Breast epithelium (tissue), 4 donors: ENCODE data around the gene ACAN. TPM values are rescaled to one million over a fixed set of nuclear protein-coding genes. Genes with fewer than 3 reads are reported as not detected.

Experiments
- DNase-seq, 2 donors: peaks; one replicate each; pipeline ENCODE4 v3.0.0-alpha.2; 2019; ENCODE audit warnings: low spot score in 2 of 2
- H3K27ac ChIP-seq, 2 donors: fragments of 200-600 bp; sonication (generic) in 1 of 2; one replicate each; pipeline ENCODE4 v1.5.1; 2016 to 2019; ENCODE audit warnings: mild to moderate bottlenecking in 1 of 2
- H3K27me3 ChIP-seq, 2 donors: fragments of 200-600 bp; sonication (generic) in 1 of 2; one replicate each; pipeline versions ENCODE4 v1.5.1 to v1.6.0; 2017 to 2019; ENCODE audit warnings: control low read depth in 1 of 2, mild to moderate bottlenecking in 1 of 2
- H3K36me3 ChIP-seq: fragments of 200-600 bp; one replicate; pipeline ENCODE4 v1.5.1; 2019
- H3K4me1 ChIP-seq, 2 donors: fragments of 200-600 bp; sonication (generic); one replicate each; pipeline ENCODE4 v1.5.1; 2016 to 2019; ENCODE audit warnings: control low read depth in 1 of 2
- H3K4me3 ChIP-seq, 3 donors: fragments of 200-600 bp; sonication (generic); 1 replicate in 2 of 3; 2 replicates in 1 of 3; pipeline ENCODE4 v1.5.1; 2016 to 2019; ENCODE audit warnings: mild to moderate bottlenecking in 3 of 3, moderate library complexity in 2 of 3
- H3K9me3 ChIP-seq, 2 donors: fragments of 200-600 bp; sonication (generic) in 1 of 2; one replicate each; pipeline ENCODE4 v1.5.1; 2016 to 2019; ENCODE audit warnings: control low read depth in 1 of 2
- CTCF ChIP-seq, 3 donors: fragments of 450-650 bp; IDR thresholded peaks; one replicate each; pipeline ENCODE4 v1.5.1; 2016 to 2017; ENCODE audit warnings: antibody characterized with exemption in 3 of 3, mild to moderate bottlenecking in 3 of 3, moderate library complexity in 3 of 3
- POLR2A ChIP-seq: fragments of 450-650 bp; IDR thresholded peaks from one replicate; pipeline ENCODE4 v1.6.1; 2016; ENCODE audit warnings: antibody characterized with exemption, mild to moderate bottlenecking, moderate library complexity
- POLR2AphosphoS5 ChIP-seq, 3 donors: sonication (generic); formaldehyde crosslinking; IDR thresholded peaks; one replicate each; pipeline ENCODE4 v1.6.1; 2017; ENCODE audit warnings: antibody characterized with exemption in 3 of 3
- intact Hi-C: fragments of 100-400 bp; cut with DNase I; formaldehyde crosslinking; loops from one replicate; pipeline ENCODE4 v1.15.1; 2023; ENCODE audit warnings: low total_unique reads
- total RNA-seq, 3 donors: library from RNA; depleted of rRNA; stranded (reverse); fragments of >200 nt; gene quantifications; one replicate each; pipeline ENCODE4 v1.1.0, GENCODE V29; 2016

The ACAN gene
- total RNA-seq, 3 donors from 2014 or later = under 0.01 TPM; not detected in 2

GRCh38 chr15:88800026-88800425, 3.2 kb upstream of the ACAN start:
- no peaks in the 10 kb centered on the region for H3K9me3 ChIP-seq
- no peak overlapping the region for H3K4me3 ChIP-seq
- no peaks in the 10 kb centered on the region for H3K4me1 ChIP-seq
- no peak overlapping the region for H3K27ac ChIP-seq
- no peak for DNase-seq
- no peaks in the 10 kb centered on the region for H3K36me3 ChIP-seq
- TF ChIP-seq POLR2AphosphoS5 (IDR thresholded peaks at IDR 0.05) = no peak
- TF ChIP-seq POLR2A = no peak
- TF ChIP-seq CTCF (IDR thresholded peaks at IDR 0.05) = no peak
- intact Hi-C loops = no loop called here
- H3K27me3 ChIP-seq = peaks cover 0 to 57% of the 10 kb centered on the region in 2 donors

- no peaks in the 10 kb centered on the region for H3K9me3 ChIP-seq
- no peak for DNase-seq
- no peak overlapping the region for H3K27ac ChIP-seq
- intact Hi-C loops = no loop called here
- peaks cover 0 to 61% of the 10 kb centered on the region in 2 donors for H3K27me3 ChIP-seq
- no peak for TF ChIP-seq POLR2A
- TF ChIP-seq CTCF (IDR thresholded peaks at IDR 0.05) = no peak
- TF ChIP-seq POLR2AphosphoS5 (IDR thresholded peaks at IDR 0.05) = no peak
- H3K4me3 ChIP-seq = no peak overlapping the region
- H3K36me3 ChIP-seq = no peaks in the 10 kb centered on the region
- no peaks in the 10 kb centered on the region for H3K4me1 ChIP-seq
Observed at GRCh38 chr15:88800738-88801137, 2.5 kb upstream of the ACAN start.

- Histone ChIP-seq H3K36me3 (no peaks in the 10 kb centered on the region), H3K4me3 (peak overlapping the region in 2 of 3 donors; percentile 11 to 50), H3K27ac (no peak overlapping the region), H3K27me3 (peaks cover 0 to 66% of the 10 kb centered on the region in 2 donors), H3K4me1 (no peaks in the 10 kb centered on the region), H3K9me3 (no peaks in the 10 kb centered on the region)
- intact Hi-C loops = no loop called here
- no peak for DNase-seq
- no peak for TF ChIP-seq POLR2A
- TF ChIP-seq POLR2AphosphoS5 (IDR thresholded peaks at IDR 0.05) = no peak
- TF ChIP-seq CTCF (IDR thresholded peaks at IDR 0.05) = no peak
Observed at GRCh38 chr15:88802250-88802990, 816 bp upstream of the ACAN start.

GRCh38 chr15:88802991-88803240, 320 bp upstream of the ACAN start:
- intact Hi-C loops = no loop called here
- Histone ChIP-seq H3K27me3 (peaks cover 0 to 66% of the 10 kb centered on the region in 2 donors), H3K4me3 (peak overlapping the region in 2 of 3 donors; percentile 11 to 50), H3K4me1 (no peaks in the 10 kb centered on the region), H3K27ac (no peak overlapping the region), H3K9me3 (no peaks in the 10 kb centered on the region), H3K36me3 (no peaks in the 10 kb centered on the region)
- TF ChIP-seq CTCF (IDR thresholded peaks at IDR 0.05) (no peak), POLR2A (no peak), POLR2AphosphoS5 (IDR thresholded peaks at IDR 0.05) (no peak)
- no peak for DNase-seq

- intact Hi-C loops = no loop called here
- H3K9me3 ChIP-seq = no peaks in the 10 kb centered on the region
- H3K27ac ChIP-seq = no peak overlapping the region
- no peaks in the 10 kb centered on the region for H3K4me1 ChIP-seq
- no peaks in the 10 kb centered on the region for H3K36me3 ChIP-seq
- peaks cover 0 to 66% of the 10 kb centered on the region in 2 donors for H3K27me3 ChIP-seq
- no peak for DNase-seq
- H3K4me3 ChIP-seq = no peak overlapping the region
- TF ChIP-seq CTCF (IDR thresholded peaks at IDR 0.05) = no peak
- TF ChIP-seq POLR2A = no peak
Observed at GRCh38 chr15:88803920-88804247, 648 bp downstream of the ACAN start.
